Natural killer cell (primary cell): ENCODE data around the gene LCMT2. TPM values are rescaled to one million over a fixed set of nuclear protein-coding genes. Genes with fewer than 3 reads are reported as not detected.
A peak's percentile ranks its signal among the peaks of the same experiment; 100 is the strongest.

Experiments
- ATAC-seq, 3 donors: fragments of 150-1000 bp in 2 of 3; fragments of 200-7000 bp in 1 of 3; cut with Tn5 transposase; 1 replicate in 1 of 3; 2 replicates in 2 of 3; pipeline ENCODE4 v1.10.0; 2021; ENCODE audit warnings: mild to moderate bottlenecking in 2 of 3, moderate library complexity in 2 of 3
- DNase-seq, 2 donors: peaks; one replicate each; pipeline versions ENCODE4 v3.0.0 to v3.0.0-alpha.2; 2013 to 2021; ENCODE audit warnings: mixed read lengths in 1 of 2
- H3K27ac ChIP-seq: one replicate; pipeline ENCODE4 v1.5.1; 2013; ENCODE audit warnings: mild to moderate bottlenecking, low read length
- H3K27me3 ChIP-seq: one replicate; pipeline ENCODE4 v1.6.1; 2013; ENCODE audit warnings: low read length; ENCODE audit not compliant: control insufficient read depth, insufficient read depth
- H3K36me3 ChIP-seq: one replicate; pipeline ENCODE4 v1.6.1; 2013; ENCODE audit warnings: low read length; ENCODE audit not compliant: control insufficient read depth, insufficient read depth
- H3K4me1 ChIP-seq: one replicate; pipeline ENCODE4 v1.6.1; 2013; ENCODE audit warnings: low read length; ENCODE audit not compliant: control insufficient read depth, insufficient read depth
- H3K4me3 ChIP-seq: one replicate; pipeline ENCODE4 v1.5.1; 2013; ENCODE audit warnings: low read length
- H3K9me3 ChIP-seq: one replicate; pipeline ENCODE4 v1.6.1; 2013; ENCODE audit warnings: low read length; ENCODE audit not compliant: control insufficient read depth, insufficient read depth
- H3K27ac Mint-ChIP-seq, 2 donors: one replicate each; pipeline ENCODE4 v1.8.0; 2022; ENCODE audit warnings: mild to moderate bottlenecking in 2 of 2, mixed read lengths in 2 of 2, moderate library complexity in 1 of 2
- H3K27me3 Mint-ChIP-seq, 2 donors: one replicate each; pipeline ENCODE4 v1.8.0; 2022; ENCODE audit warnings: low read depth in 2 of 2, mixed read lengths in 2 of 2
- H3K36me3 Mint-ChIP-seq: one replicate; pipeline ENCODE4 v1.8.0; 2022; ENCODE audit warnings: mixed read lengths
- H3K4me1 Mint-ChIP-seq, 2 donors: one replicate each; pipeline ENCODE4 v1.8.0; 2022; ENCODE audit warnings: mixed read lengths in 2 of 2
- H3K4me3 Mint-ChIP-seq: one replicate; pipeline ENCODE4 v1.8.0; 2022; ENCODE audit warnings: mild to moderate bottlenecking, moderate library complexity, mixed read lengths
- H3K9me3 Mint-ChIP-seq, 2 donors: one replicate each; pipeline ENCODE4 v1.8.0; 2022; ENCODE audit warnings: mixed read lengths in 2 of 2
- CTCF ChIP-seq: fragments of 200-600 bp; IDR thresholded peaks from one replicate; pipeline ENCODE4 v1.8.0; 2022; ENCODE audit warnings: antibody characterized with exemption
- WGBS: methylation state at CpG from one replicate; pipeline ENCODE4 v1.1.7; 2013; ENCODE audit warnings: missing lambda C conversion rate; ENCODE audit not compliant: insufficient coverage; 5-methylcytosine and 5-hydroxymethylcytosine counted together
- intact Hi-C: fragments of 100-400 bp; cut with micrococcal nuclease; formaldehyde crosslinking; loops from one replicate; pipeline ENCODE4 v1.14.2; 2022
- total RNA-seq, 4 donors: library from RNA; stranded (reverse); fragments of 120-200 nt in 1 of 4; gene quantifications; one replicate each; pipeline versions ENCODE4 v1.2.3 to v1.2.4, GENCODE V29; 2013 to 2022

Gene LCMT2
- 10 to 100 TPM in 2 of 3 donors, 1 to 10 TPM in 1; 8.0 to 12.6 (median 10.2) TPM for total RNA-seq
- total RNA-seq (2013): 21.5 TPM

GRCh38 chr15:43329960-43330779 lies at the start of gene LCMT2:
LCMT2 (minus strand) TSS chr15:43330573; CDS start chr15:43330489, 84 bp downstream.
- intact Hi-C loops: loop anchor here (1.0 kb wide), 1 partner anchor 40 kb away; no protein-coding TSS in a partner anchor
- H3K9me3 Mint-ChIP-seq: no peaks in the 10 kb centered on the region

GRCh38 chr15:43378601-43379000 lies 48.2 kb upstream of the LCMT2 start:
- H3K4me3 Mint-ChIP-seq: no peak overlapping the region
- Histone ChIP-seq H3K36me3 (peaks cover 30% of the 10 kb centered on the region), H3K27me3 (no peaks in the 10 kb centered on the region), H3K9me3 (no peaks in the 10 kb centered on the region), H3K4me1 (no peaks in the 10 kb centered on the region), H3K27ac (no peak overlapping the region), H3K4me3 (no peak overlapping the region)
- no peak for TF ChIP-seq CTCF
- no peaks in the 10 kb centered on the region for H3K36me3 Mint-ChIP-seq
- H3K27ac Mint-ChIP-seq: no peak overlapping the region
- intact Hi-C loops: loop anchor here (5.0 kb wide), 1 partner anchor 134 kb away; no protein-coding TSS in a partner anchor
- DNase-seq: no peak
- peaks cover 7 to 8% of the 10 kb centered on the region in 2 donors for H3K4me1 Mint-ChIP-seq
- no peaks in the 10 kb centered on the region for H3K27me3 Mint-ChIP-seq
- no peak for ATAC-seq
- H3K9me3 Mint-ChIP-seq: no peaks in the 10 kb centered on the region

More at GRCh38 chr15:43329960-43330779, at the start of gene LCMT2:
- Histone ChIP-seq H3K27ac (peak within 1 kb of the TSS; percentile 94), H3K4me1 (peaks cover 18% of the 10 kb centered on the region), H3K4me3 (peak within 1 kb of the TSS; percentile 92), H3K9me3 (no peaks in the 10 kb centered on the region), H3K36me3 (peaks cover 3% of the 10 kb centered on the region), H3K27me3 (no peaks in the 10 kb centered on the region)
- Mint-ChIP-seq H3K27me3 (no peaks in the 10 kb centered on the region), H3K4me1 (peaks cover 40 to 42% of the 10 kb centered on the region in 2 donors), H3K27ac (peak within 1 kb of the TSS; percentile 98 to 99), H3K36me3 (no peaks in the 10 kb centered on the region), H3K4me3 (peak within 1 kb of the TSS; percentile 95)
- ATAC-seq: peak; percentile 83 to 92 (median 86)
- TF ChIP-seq CTCF: no peak
- WGBS: under 1% methylated on average over 86 of the region's 86 CpGs
- peak; percentile 89 to 98 for DNase-seq

- no peaks in the 10 kb centered on the region for H3K36me3 Mint-ChIP-seq
- Histone ChIP-seq H3K27ac (no peak overlapping the region), H3K36me3 (peaks cover 19% of the 10 kb centered on the region), H3K9me3 (no peaks in the 10 kb centered on the region), H3K4me1 (peaks cover 3% of the 10 kb centered on the region), H3K4me3 (no peak overlapping the region), H3K27me3 (no peaks in the 10 kb centered on the region)
- TF ChIP-seq CTCF: peak; percentile 82
- H3K4me1 Mint-ChIP-seq: peaks cover 24 to 25% of the 10 kb centered on the region in 2 donors
- no peak overlapping the region for H3K4me3 Mint-ChIP-seq
- ATAC-seq: peak; percentile 70 to 71 (median 71)
- peak in 1 of 2 donors; percentile 65 for DNase-seq
- WGBS: 78% methylated on average over 12 of the region's 13 CpGs
- intact Hi-C loops: loop anchor here (5.0 kb wide), 1 partner anchor 136 kb away; no protein-coding TSS in a partner anchor
- no peaks in the 10 kb centered on the region for H3K27me3 Mint-ChIP-seq
- H3K27ac Mint-ChIP-seq: no peak overlapping the region
- H3K9me3 Mint-ChIP-seq: no peaks in the 10 kb centered on the region
Measured at GRCh38 chr15:43376017-43376705, 45.8 kb upstream of the LCMT2 start.
